SKM-1 (cell line): ENCODE data around the gene HEYL.

Experiments
- DNase-seq: peaks from one replicate; lab custom pipeline; 2025; ENCODE audit not compliant: unreplicated experiment; lab: John Stamatoyannopoulos, UW

Gene HEYL

DNA sequence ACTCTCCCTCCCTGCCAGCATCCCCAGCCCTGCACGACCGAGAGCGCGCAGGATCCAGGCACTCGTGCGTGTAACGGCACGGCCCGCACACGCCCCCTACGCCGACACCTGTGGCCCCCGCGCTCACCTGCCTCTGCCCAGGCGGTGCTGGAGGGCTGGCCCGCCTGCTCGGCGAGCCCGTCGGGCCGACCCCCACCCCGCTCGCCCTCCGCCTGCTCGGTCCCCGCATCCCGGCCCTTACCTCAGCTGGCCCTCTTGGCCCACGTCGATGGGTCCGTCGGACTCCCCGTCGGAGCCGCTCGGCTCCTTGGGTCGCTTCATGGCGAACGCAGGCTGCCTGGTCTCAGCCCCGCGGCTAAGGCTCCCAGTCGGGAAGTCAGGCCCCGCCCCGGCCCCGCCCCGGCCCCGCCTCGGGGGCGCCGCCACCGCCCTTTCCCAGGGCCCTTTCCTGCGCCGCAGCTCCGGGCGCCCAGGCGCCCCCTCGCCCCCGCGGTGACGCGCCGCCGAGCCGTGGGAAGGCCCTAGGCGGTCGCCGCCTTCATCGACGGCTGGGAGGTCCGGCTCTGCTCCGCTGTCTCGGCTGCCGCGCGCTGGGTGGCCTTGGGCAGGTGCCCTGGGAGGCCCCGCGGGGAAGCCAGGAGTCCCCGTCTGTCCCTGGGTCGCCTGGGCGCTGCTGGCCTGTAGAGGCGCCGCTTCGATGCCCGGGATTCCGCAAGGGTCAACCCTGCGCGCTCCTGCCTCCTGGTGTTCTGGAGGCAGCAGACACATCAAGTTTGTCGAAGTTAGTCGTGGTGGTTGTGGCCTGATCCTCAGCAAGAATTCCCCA, at the start of gene HEYL:
HEYL (minus strand) TSS at position 339 of the 826 bp plus-strand sequence; CDS start at position 321, 18 bp downstream.
- peak; percentile 64 for DNase-seq

DNA sequence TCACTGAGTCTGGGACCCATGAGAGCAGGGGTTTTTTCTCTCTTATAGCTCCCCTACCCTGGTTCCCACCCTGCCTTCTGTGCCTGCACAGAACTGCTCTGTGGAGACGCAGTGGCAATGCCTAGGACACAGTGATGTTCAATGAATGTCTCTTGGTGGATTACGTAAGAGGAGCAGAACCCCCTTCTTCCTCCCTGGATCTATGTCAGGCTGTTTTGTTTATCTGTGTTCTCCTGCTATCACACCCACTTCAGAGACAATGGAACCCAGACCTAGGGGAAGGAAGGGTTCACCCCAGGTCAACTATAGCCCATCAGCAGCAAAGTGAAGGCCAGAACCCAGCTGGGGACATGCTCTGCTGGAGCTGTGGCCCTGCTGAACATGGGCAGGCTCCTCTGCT, 49.8 kb upstream of the HEYL start:
- DNase-seq, result no peak

DNA sequence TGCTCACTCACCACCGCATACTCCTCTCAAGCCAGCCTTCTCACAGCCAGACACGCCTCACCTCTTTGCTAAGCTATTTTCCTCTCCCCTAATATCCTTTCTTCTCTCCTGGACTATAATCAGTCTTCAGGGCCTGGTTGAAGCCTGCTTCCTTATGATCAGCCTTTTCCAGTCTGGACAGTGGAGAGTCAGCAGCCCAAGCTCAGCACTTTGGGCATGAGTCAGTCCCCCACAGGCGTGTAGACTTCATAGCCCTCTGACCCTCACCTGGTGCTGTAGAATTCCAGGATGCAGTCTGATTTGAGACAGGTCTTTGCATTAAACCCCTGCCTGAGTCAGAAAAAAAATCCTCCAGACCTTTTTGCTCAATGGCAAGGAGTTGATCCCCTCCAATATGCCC, 49.3 kb upstream of the HEYL start:
- DNase-seq, result no peak

DNA sequence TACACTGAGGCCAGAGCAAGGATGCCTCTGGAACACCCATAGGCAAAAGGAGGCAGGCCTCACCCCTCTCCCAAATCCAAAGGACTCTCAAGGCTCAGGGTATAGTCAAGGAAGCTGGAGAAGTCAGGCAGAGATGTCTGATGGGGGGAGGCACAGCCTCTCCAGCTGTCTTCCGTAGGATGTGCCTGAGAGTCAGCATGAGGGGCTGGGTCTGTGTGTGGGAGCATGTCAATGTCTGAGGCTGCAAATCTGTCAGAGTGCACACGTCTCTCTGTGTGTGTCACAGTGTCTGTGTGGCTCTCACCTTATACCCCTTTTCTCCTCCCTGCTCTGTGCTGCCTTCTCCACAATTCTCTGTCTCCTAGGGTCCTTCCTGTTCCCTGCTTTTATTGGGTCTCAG, 47.8 kb upstream of the HEYL start:
- no peak for DNase-seq

DNA sequence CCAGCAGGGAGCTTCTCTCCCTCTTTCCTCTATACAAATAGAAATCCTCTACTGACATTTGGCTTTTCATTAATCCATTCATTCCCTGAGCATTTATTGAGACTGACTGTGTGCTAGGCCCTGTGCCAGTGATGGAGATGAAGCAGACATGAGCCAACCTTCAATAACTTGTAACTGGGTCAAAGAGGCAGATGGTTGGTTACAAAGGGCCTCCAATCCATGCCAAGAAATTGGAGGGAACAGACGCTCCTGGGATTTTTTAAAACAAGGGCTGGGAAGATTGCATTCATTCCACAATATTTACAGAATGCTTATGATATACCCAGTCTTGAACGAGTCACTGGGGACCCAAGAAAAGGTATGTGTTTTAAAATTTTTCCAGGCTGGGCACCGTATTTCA, 45.6 kb upstream of the HEYL start:
- no peak for DNase-seq

DNA sequence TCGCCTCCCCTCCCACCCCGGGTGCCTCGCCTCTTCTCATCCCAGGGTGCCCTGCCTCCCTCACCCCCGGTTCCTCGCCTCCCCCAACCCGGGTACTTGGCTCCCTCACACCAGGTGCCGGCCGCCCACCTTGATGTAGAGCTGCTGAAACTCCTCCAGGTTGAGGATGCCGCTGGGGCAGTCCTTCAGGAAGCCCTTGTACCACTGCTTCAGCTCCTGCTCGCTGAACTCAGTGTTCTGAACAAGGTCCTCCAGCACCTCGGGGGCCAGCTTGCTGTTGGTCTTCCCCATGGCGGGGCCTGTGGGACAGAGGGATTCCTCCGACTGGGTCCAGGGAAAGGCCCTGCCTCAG, 44.8 kb upstream of the HEYL start:
- DNase-seq, result no peak

DNA sequence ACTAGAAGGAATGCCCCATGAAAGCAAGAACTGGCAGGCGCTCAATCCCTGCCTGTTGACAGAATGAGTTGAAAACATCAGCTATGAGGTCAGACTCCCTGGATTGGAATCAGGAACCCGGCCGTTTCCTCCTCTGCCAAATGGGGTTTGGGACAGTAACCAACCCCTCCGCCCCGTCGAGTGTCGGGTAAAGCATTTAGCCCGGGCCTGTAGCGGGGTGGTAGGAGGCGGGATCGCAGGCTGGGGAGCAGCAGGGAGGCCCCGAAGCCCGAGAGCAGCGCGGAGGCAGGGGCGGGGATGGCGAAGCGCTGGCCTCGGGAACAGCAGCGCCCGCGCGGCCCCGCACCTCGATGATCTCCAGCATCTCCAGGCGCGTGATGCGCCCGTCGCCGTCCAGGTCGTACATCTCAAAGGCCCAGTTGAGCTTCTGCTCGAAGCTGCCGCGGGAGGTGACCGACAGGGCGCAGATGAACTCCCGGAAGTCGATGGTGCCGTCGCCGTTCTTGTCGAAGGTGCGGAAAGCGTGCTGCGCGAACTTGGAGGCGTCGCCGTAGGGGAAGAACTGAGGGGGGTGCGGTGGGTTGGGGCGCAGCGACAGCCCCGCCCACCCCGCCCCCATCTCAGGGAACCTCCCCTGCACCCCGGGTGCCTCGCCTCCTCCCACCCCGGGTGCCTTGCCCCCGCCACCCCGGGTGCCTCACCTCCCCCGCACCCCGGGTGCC, 44.3 kb upstream of the HEYL start:
- no peak for DNase-seq

DNA sequence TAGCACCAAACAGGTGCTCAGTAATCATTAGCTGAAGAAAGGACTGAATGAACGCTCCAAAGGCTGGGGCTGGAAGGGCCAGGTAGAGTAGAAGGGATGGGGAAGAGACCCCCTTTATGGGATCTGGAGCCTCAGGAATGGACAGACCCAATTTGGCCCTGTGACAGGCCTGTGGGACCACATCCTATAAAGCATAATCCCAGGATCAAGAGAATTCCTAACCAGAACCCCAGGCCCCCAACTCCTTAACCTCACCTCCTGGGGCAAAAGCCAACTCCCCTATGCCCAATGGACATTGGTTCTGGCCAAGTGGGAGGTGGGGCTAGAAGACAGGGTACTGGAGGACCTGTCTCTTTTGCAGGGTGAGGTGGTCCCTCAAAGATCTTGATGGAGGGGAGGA, 42.6 kb upstream of the HEYL start:
- DNase-seq, result no peak

DNA sequence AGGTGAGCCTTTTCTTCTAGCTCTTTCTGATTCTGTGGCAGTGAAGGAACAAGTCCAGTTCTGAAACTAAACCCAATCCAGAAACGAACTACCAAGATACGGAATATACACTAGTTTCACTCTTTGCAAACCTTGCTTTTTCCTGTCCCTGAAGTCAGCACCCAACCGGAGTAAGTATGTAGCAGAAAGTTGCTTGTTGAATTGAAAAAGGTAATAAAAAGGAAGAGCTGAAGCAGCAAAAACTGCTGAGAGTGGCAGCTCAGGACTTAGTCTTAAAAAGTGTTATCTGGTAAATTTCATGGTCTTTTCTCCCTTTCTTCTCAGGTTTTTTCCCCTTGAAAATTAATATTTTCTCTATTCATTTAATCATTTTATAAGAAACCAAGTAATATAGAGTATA, 41.9 kb upstream of the HEYL start:
- no peak for DNase-seq

DNA sequence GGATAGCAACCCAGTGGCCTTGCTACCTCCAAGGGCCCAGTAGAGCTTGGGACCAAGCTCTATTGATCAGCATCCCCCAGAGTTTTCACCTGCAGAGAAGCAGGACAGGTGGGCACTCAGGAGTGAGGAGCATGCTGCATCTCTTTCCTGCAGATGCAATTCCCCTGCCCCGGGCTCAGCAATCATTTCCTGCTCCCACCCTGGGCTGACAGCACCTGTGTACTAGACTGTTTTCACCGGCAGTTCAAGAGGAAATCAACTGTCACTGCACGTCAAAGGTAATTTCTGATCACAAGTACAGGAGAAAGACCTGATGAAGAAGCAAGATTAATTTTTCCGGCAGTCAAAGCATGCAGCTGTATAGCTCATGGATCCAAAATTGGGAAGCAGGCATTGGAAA, 41.3 kb upstream of the HEYL start:
- DNase-seq, result no peak

DNA sequence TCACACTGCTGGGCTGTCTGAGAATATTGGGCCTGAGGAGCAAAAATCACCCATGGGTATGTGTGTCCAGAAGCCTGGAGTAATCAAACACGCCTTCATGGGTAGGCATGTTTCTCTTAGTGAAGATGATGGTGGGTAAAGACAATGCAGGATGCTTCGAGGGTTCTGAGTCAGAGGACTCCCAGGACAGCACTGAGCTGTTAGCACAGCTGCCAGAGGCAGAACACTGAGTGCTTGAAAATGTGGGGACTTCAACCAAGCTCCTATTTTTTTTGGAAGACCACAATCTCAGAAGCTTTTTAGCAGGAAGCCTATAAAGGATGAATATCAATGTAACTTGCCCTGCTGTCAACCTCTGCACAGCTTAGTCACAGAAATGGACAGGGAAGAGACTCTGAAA, 40.4 kb upstream of the HEYL start:
- DNase-seq, result no peak

DNA sequence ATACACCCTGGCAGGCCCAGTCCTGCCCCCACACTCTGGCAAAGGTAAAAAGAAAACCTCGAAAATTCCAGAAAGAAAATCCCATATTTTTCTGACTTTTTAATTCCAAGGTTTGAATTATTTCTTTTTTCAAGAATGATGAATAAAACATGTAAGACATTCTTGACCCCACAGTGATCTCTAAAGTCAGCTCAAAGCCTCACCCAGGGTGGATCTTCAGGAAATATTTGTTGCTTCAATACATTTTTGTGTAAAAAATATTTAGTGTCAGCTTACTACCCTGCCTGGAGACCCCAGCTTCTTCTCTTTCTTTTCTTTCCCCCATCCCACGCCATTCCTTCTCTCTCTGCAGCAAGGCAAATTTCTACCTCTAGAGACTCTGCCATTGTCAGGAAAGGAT, 39.4 kb upstream of the HEYL start:
- no peak for DNase-seq

DNA sequence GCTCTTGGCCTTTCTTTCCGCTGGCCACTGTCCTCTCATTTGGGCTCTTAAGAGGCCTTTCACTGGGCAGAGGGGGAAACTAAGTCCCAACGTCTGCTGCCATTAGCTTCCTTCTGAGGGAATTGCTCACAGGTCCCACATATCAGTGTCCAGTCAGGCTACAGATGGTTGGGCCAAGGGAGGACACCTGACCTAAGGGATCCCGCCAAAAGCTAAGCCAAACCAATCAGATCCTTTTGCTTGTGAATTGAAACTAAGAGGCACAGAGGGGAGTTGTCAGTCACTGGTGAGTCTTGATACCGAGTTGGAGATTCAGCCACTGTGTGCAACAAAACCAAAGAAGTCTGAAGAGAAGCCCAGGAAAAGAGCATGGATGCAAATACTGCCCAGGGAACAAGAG, 38.2 kb upstream of the HEYL start:
- no peak for DNase-seq

DNA sequence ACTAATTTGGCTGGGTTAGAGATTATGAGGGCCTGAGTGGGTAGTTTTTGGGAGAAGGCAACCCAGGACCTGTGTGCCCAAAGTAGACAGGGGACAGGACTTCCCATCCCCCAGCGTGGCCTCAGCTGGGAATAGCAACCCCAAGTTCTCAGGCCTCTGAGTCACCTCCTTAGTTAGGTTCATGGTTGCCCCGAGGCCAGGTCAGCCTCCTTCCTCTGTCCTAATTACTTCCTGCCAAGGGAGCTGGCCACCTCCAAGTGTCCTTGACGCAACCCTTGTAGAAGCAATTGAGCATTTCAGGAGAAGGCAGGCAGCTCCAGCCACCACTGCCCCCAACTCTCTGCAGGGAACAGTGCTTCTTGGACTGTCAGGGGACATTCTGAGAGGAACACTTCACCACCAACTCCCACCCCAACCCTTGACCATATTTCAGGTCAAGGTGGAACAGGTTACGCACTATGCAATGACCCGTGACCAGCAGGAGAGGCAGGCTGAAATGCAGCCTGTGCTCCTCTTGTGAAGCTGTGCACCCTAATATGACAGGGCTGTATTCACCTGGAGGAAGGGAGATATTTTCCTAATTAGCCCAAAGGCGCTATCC, 37.6 kb upstream of the HEYL start:
- DNase-seq, result no peak

DNA sequence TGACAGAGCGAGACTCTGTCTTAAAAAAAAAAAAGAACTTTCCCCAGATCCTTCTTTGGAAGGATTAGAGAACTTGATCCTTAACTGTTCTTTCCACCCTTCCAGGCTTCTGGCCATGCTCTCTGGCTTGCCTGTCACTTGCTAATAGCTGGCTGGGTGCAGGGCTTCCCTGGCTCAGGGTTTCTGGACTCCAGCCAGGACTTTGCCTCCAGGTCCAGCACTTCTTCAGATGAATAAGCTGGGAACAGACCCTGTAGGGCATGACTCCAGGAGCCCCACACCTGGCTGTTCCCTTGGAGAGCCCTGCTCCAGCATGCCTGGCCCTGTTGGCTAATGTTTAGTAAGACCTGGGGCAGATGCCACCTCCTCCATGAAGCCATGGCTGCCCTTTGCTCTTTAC, 35.8 kb upstream of the HEYL start:
- DNase-seq, result no peak

DNA sequence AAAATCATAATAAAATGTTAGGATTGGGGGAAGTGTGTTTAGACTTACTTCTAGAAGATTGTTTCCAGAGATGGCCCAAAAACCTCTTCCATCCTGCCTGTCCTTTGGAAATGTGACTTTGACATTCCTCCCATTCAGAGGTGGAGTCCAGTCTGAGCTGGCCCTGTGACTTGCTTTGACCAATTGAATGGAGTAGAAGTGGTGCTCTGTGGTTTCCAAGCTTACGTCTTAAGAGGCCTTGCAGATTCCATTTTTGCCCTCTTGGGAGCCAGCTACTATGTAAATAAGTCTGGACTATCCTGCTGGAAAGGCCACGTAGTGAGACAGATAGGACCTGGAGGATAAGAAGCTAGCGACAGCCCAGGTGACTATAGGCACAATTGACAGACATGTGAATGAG, 33.8 kb upstream of the HEYL start:
- DNase-seq, result no peak

DNA sequence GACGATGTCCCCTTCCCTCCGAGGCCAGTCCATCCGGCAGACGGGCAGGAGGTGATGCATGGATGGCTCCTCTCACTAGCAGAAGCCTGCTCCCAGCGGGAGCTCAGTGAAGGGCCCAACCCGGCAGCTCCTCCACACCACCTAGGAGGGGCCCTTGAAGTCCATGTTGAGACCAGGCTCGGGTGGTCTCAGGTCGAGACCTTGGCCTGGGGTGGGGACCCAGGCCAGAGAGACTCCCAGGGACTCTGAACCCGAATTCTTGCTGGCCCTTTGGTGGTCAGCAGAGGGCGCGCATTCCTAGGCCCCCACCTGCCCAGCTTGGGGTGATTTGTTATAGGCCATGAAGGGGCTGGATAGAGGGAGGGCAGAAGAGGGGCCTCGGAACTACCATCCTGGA, 33.1 kb upstream of the HEYL start:
- no peak for DNase-seq

DNA sequence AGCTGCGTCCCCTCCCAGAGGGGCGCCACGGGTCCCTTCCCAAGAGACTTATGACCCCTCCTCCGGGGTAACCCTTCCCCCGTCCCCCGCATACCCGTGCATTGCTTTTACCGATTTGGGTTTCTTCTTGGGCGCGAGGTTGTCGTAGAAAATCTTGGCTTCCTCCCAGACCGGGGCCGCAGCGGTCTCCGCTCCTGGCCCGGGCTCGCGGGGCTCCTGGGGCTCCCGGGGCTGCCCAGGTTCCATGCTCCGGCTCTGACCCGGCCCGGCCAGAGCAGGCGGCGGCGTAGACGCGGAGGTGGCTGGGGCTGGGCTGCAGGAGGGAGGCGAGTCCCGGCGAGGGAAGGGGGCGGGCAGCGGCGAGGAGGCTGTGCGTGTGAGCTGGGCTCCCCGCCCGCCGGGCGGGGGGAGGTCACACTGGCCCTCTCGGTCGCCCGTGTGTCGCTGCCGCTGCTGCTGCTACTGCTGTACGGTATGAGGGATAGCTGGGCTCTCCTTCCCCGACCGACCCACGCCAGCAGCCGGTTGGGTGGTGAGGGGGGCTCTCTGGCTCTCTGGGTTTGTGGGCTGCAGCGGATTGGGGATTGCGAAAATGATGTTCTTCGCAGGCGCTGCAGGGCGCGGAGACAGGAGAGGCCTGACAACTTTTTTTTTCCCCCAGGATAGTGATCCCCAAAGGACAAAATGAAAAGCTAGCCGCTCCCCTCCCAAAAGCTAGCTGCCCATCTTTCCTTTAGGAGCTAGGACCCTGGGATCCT, 32.5 kb upstream of the HEYL start, which contains the start of gene NT5C1A:
NT5C1A (minus strand) TSS at position 315 of the 758 bp plus-strand sequence; CDS start at position 246, 69 bp downstream.
- DNase-seq, result no peak

DNA sequence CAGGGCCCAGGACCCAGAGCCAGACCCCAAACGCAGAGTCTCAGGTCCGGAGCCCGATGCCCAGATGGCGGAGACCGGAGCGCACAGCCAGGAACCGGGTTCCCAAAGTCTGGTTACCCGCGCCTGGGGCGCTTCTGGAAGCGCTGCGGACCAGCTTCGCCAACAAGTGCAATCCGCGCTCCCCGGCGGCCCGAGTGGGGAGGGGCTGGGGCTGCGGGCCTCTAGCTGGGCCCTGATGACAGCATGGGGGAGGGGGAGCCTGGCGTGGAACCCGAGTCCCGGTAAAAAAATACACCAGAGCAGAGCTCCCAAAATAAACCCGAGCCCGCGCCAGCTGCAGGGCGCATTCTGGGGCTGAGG, 32.0 kb upstream of the HEYL start:
- DNase-seq, result no peak

DNA sequence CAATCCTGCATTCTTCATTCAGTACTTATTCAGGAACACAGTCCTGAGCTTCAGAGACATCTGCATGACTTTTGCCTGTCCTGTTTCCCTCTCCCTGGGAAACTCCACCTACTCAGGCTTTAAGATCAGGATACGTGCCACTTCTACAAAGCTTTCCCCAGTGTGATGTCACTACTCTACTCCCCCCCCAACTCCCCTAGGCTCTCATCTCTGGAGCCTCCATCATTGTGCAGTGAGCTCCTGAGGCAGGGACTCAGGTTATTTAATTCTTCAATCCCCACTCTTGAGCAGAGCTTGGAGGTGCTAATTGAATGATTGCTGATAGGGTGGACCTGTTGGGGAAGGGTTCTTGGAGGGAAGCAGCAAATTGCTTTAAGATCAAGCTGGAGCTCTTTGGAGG, 31.2 kb upstream of the HEYL start:
- DNase-seq, result no peak

DNA sequence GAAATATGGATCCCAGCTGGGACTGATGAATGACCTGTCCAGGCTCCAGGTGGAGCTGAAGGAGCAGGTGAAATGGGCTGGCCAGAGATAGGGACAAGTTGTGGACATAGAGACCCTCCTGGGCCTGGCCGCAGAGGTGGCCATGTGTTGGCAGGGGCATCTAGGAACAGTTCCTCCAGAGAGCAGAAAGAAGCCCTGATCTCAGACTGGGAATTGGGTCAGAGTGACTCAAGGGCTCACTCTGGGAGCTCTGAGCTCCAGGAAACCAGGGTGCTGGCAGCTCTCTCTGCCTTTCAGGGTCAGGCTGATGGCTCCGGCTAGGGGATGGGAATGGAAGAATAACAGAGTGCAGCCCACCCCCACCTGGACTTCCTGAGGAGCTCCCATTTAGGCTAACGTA, 29.5 kb upstream of the HEYL start:
- no peak for DNase-seq

DNA sequence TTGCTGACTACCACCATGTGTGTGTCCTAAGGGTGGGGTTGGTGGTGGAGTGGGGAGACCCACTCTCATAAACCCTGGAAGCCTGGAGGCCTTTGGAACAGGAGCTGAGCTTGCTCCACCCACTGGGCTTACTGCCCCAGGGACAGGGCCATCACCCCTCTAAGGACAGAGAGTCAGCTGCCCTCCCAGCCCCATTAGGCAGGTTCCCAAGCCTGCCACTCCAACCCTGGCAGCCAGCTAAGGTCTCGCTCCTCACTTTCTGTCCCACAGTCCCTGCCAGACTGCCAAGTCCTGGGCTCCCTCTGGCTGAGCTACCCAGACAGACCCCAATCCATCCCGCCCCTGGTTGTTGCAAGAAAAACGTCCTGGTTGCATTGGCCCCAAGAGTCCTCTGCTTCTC, 28.7 kb upstream of the HEYL start:
- DNase-seq, result no peak
